NCI-H1930 (cell line): ENCODE results near the gene GOT1.

Source experiments
- DNase-seq, 2 experiments: peaks; one replicate each; lab custom pipeline; 2025; lab: John Stamatoyannopoulos, UW

GOT1 gene

GRCh38 chr10:99430451-99431189 is at the start of gene GOT1:
GOT1 (minus strand) TSS chr10:99430624; CDS start chr10:99430565, 59 bp downstream.
- DNase-seq: peak; percentile 91 to 93

- no peak for DNase-seq
Observed at GRCh38 chr10:99470327-99470726, 39.9 kb upstream of the GOT1 start.

GRCh38 chr10:99467236-99467999 is 37.0 kb upstream of the GOT1 start:
- DNase-seq: no peak

- DNase-seq: no peak
Observed at GRCh38 chr10:99466632-99467223, 36.3 kb upstream of the GOT1 start.

GRCh38 chr10:99461230-99461629 is 30.8 kb upstream of the GOT1 start:
- no peak for DNase-seq

- DNase-seq: no peak
Observed at GRCh38 chr10:99460070-99460469, 29.6 kb upstream of the GOT1 start.

- DNase-seq: no peak
Observed at GRCh38 chr10:99459217-99459616, 28.8 kb upstream of the GOT1 start.

- DNase-seq: no peak
Observed at GRCh38 chr10:99457813-99458212, 27.4 kb upstream of the GOT1 start.

- DNase-seq: no peak
Observed at GRCh38 chr10:99456931-99457288, 26.5 kb upstream of the GOT1 start.

- DNase-seq: no peak
Observed at GRCh38 chr10:99456207-99456930, 25.9 kb upstream of the GOT1 start.

- no peak for DNase-seq
Observed at GRCh38 chr10:99451981-99452380, 21.6 kb upstream of the GOT1 start.

- no peak for DNase-seq
Observed at GRCh38 chr10:99451499-99451788, 21.0 kb upstream of the GOT1 start.

GRCh38 chr10:99450624-99451498 is 20.4 kb upstream of the GOT1 start:
- peak in 1 of 2 experiments; percentile 1 for DNase-seq

GRCh38 chr10:99450156-99450555 is 19.7 kb upstream of the GOT1 start:
- DNase-seq: no peak

GRCh38 chr10:99449023-99449422 is 18.6 kb upstream of the GOT1 start:
- no peak for DNase-seq

- no peak for DNase-seq
Observed at GRCh38 chr10:99444383-99445045, 14.1 kb upstream of the GOT1 start.

GRCh38 chr10:99443500-99443899 is 13.1 kb upstream of the GOT1 start:
- no peak for DNase-seq

- no peak for DNase-seq
Observed at GRCh38 chr10:99442394-99442793, 12.0 kb upstream of the GOT1 start.

- no peak for DNase-seq
Observed at GRCh38 chr10:99438890-99439289, 8.5 kb upstream of the GOT1 start.

- peak in 1 of 2 experiments; percentile 16 for DNase-seq
Observed at GRCh38 chr10:99435986-99436638, 5.7 kb upstream of the GOT1 start.
